Loucy (cell line): ENCODE results near the gene HMGXB4.

Experiments used
- H2AFZ ChIP-seq: fragments of 200-600 bp; sonication (generic); 2 replicates; pipeline ENCODE4 v1.6.0; 2016; ENCODE audit warnings: antibody characterized with exemption, mild to moderate bottlenecking, low read length, moderate library complexity
- H3F3A ChIP-seq: fragments of 200-600 bp; 2 replicates; pipeline ENCODE4 v1.6.0; 2016; ENCODE audit warnings: antibody characterized with exemption, low read depth, mild to moderate bottlenecking
- H3K27me3 ChIP-seq: fragments of 200-600 bp; sonication (generic); 2 replicates; pipeline ENCODE4 v1.6.1; 2014; ENCODE audit warnings: low read length, mild to moderate bottlenecking; ENCODE audit not compliant: insufficient read depth, poor library complexity, severe bottlenecking
- H3K36me3 ChIP-seq: fragments of 200-600 bp; sonication (generic); 2 replicates; pipeline ENCODE4 v1.6.1; 2016; ENCODE audit warnings: low read length; ENCODE audit not compliant: insufficient read depth
- H3K4me1 ChIP-seq: fragments of 200-600 bp; sonication (generic); 2 replicates; pipeline ENCODE4 v1.5.1; 2014; ENCODE audit warnings: low read length, mild to moderate bottlenecking; ENCODE audit not compliant: insufficient read depth, poor library complexity, severe bottlenecking
- H3K4me2 ChIP-seq: fragments of 200-600 bp; sonication (generic); 2 replicates; pipeline ENCODE4 v1.6.0; 2014; ENCODE audit warnings: antibody characterized with exemption, low read length, low read depth, mild to moderate bottlenecking; ENCODE audit not compliant: poor library complexity, severe bottlenecking
- H3K4me3 ChIP-seq: fragments of 200-600 bp; sonication (generic); 2 replicates; pipeline ENCODE4 v1.5.1; 2014; ENCODE audit warnings: low read length, mild to moderate bottlenecking, mixed read lengths; ENCODE audit not compliant: poor library complexity, severe bottlenecking
- H3K79me2 ChIP-seq: fragments of 200-600 bp; sonication (generic); 2 replicates; pipeline ENCODE4 v1.6.1; 2014; ENCODE audit warnings: low read length; ENCODE audit not compliant: insufficient read depth
- H3K9ac ChIP-seq: fragments of 200-600 bp; sonication (generic); 2 replicates; pipeline ENCODE4 v1.6.0; 2014; ENCODE audit warnings: mild to moderate bottlenecking, low read depth, low read length, moderate library complexity; ENCODE audit not compliant: poor library complexity, severe bottlenecking
- H3K9me2 ChIP-seq: fragments of 200-600 bp; sonication (generic); replicated peaks from 2 replicates; pipeline ENCODE4 v1.6.1; 2016; ENCODE audit warnings: low read depth, low read length, mixed read lengths
- H3K9me3 ChIP-seq: fragments of 200-600 bp; sonication (generic); 2 replicates; pipeline ENCODE4 v1.6.1; 2014; ENCODE audit warnings: mild to moderate bottlenecking, antibody characterized with exemption, low read length, low read depth; ENCODE audit not compliant: insufficient read depth
- H4K20me1 ChIP-seq: fragments of 200-600 bp; sonication (generic); 2 replicates; pipeline ENCODE4 v1.6.0; 2014; ENCODE audit warnings: antibody characterized with exemption, low read length, mild to moderate bottlenecking; ENCODE audit not compliant: insufficient read depth, poor library complexity, severe bottlenecking
- EZH2phosphoT487 ChIP-seq: fragments of 200-600 bp; IDR thresholded peaks from 2 replicates; pipeline ENCODE4 v1.6.1; 2018; ENCODE audit warnings: antibody characterized with exemption, mild to moderate bottlenecking, moderate library complexity, borderline replicate concordance
- TF ChIP-seq, protein P1 (sequence below): fragments of 200-600 bp; sonication (generic); conservative IDR thresholded peaks from 2 replicates; pipeline ENCODE4 v1.5.1; 2014; ENCODE audit warnings: mild to moderate bottlenecking, antibody characterized with exemption, low read length

HMGXB4 gene

DNA sequence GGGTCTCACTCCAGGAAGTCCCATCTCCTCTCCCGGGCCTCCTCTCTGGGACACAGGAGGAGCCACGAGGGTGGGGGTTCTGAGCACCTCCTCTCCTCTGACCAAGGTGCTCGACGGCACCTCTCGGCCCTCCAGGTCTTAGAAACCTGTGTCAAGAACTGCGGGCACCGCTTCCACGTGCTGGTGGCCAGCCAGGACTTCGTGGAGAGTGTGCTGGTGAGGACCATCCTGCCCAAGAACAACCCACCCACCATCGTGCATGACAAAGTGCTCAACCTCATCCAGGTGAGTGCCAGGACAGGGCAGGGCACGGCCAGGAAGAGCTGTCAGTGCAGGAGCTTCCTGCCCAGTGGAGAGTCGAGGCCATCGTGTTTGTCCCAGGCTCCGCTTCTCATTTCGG is 65.6 kb downstream of the HMGXB4 start:
- Histone ChIP-seq H3F3A (no peaks in the 10 kb centered on the region), H3K4me1 (no peaks in the 10 kb centered on the region), H3K79me2 (no peaks in the 10 kb centered on the region), H3K27me3 (no peaks in the 10 kb centered on the region), H3K9me2 (no peaks in the 10 kb centered on the region), H3K9me3 (no peaks in the 10 kb centered on the region), H3K9ac (no peak overlapping the region), H3K4me2 (no peak overlapping the region), H2AFZ (no peak overlapping the region), H3K4me3 (no peak overlapping the region), H4K20me1 (no peaks in the 10 kb centered on the region), H3K36me3 (peaks cover 55% of the 10 kb centered on the region; the same call in 1 of the 2 replicates)
- no peak for TF ChIP-seq EZH2phosphoT487
- TF ChIP-seq, protein P1, sequence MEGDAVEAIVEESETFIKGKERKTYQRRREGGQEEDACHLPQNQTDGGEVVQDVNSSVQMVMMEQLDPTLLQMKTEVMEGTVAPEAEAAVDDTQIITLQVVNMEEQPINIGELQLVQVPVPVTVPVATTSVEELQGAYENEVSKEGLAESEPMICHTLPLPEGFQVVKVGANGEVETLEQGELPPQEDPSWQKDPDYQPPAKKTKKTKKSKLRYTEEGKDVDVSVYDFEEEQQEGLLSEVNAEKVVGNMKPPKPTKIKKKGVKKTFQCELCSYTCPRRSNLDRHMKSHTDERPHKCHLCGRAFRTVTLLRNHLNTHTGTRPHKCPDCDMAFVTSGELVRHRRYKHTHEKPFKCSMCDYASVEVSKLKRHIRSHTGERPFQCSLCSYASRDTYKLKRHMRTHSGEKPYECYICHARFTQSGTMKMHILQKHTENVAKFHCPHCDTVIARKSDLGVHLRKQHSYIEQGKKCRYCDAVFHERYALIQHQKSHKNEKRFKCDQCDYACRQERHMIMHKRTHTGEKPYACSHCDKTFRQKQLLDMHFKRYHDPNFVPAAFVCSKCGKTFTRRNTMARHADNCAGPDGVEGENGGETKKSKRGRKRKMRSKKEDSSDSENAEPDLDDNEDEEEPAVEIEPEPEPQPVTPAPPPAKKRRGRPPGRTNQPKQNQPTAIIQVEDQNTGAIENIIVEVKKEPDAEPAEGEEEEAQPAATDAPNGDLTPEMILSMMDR = no peak

DNA sequence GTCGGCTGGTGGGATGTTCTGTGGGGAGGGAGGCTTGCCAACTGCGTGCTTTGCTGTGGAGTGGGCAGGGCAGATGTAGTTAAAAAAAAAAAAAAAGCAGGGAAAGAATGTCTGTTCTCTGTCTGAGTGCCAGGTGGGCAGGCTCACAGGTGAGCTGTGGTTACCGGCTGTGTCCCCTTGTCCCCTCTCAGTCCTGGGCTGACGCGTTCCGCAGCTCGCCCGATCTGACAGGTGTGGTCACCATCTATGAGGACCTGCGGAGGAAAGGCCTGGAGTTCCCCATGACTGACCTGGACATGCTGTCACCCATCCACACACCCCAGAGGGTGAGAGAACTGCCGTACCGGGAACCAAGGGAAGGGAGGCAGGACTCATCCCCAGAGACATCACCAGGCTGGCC is 66.0 kb downstream of the HMGXB4 start:
- H3K79me2 ChIP-seq = no peaks in the 10 kb centered on the region
- H3K4me2 ChIP-seq = no peak overlapping the region
- no peak overlapping the region for H3K4me3 ChIP-seq
- H3K9me3 ChIP-seq = no peaks in the 10 kb centered on the region
- no peaks in the 10 kb centered on the region for H3K9me2 ChIP-seq
- H3K27me3 ChIP-seq = no peaks in the 10 kb centered on the region
- no peaks in the 10 kb centered on the region for H3F3A ChIP-seq
- no peaks in the 10 kb centered on the region for H3K4me1 ChIP-seq
- H3K9ac ChIP-seq = no peak overlapping the region
- H3K36me3 ChIP-seq = peaks cover 55% of the 10 kb centered on the region; the same call in 1 of the 2 replicates
- no peaks in the 10 kb centered on the region for H4K20me1 ChIP-seq
- TF ChIP-seq, protein P1 = no peak
- no peak for TF ChIP-seq EZH2phosphoT487
- no peak overlapping the region for H2AFZ ChIP-seq

DNA sequence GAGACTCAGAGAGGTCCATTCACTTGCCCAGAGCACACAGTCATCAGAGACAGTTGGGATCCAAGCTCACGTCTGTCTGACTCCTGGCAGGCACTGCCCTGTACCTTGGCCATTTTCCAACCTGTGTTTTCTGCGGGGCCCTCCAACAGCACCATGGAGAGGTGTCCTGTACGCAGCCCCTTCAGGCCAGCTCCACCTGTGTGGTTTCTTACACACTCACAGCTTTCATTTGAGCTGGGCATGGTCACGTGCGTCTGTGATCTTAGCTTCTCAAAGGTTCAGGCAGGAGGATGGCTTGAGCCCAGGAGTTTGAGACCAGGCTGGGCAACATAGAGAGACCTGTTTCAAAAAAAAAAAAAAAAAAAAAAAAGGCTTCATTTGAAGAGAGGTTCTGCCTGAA is 66.8 kb downstream of the HMGXB4 start:
- no peak overlapping the region for H3K4me2 ChIP-seq
- no peaks in the 10 kb centered on the region for H3F3A ChIP-seq
- H3K9me2 ChIP-seq = no peaks in the 10 kb centered on the region
- no peak overlapping the region for H2AFZ ChIP-seq
- H3K9me3 ChIP-seq = no peaks in the 10 kb centered on the region
- peaks cover 55% of the 10 kb centered on the region; the same call in 1 of the 2 replicates for H3K36me3 ChIP-seq
- no peaks in the 10 kb centered on the region for H3K79me2 ChIP-seq
- H4K20me1 ChIP-seq = no peaks in the 10 kb centered on the region
- no peak overlapping the region for H3K4me3 ChIP-seq
- no peak overlapping the region for H3K9ac ChIP-seq
- no peaks in the 10 kb centered on the region for H3K27me3 ChIP-seq
- peaks cover under 1% of the 10 kb centered on the region for H3K4me1 ChIP-seq
- TF ChIP-seq EZH2phosphoT487 = no peak
- TF ChIP-seq, protein P1 = no peak
